ENCODE measurements around the gene BOK. TPM values are rescaled to one million over a fixed set of nuclear protein-coding genes. Genes with fewer than 3 reads are reported as not detected.

The BOK gene
- total and polyA plus RNA-seq, 2 of the 4 experiments (the other 2 are of a cell fraction): 13.3 to 34.4 TPM

DNA sequence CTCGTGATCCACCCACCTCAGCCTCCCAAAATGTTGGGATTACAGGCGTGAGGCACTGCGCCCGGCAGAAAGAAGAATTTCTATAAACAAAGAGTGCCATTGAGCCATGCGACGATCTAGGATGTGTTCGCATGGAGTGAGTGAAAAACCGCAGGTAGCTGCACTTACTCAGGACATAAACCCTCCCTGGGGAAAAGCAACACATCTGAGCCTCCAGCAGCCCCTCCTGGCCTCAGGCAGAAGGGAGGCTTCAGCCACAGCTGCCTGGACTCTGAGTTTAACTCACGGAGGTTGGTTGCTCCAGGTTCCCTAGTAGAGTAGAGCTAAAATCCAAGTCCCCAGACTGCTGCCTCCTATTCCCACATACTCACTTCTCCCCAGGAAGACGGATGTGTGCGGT lies 38.9 kb upstream of the BOK start:
- TF ChIP-seq, protein P1, sequence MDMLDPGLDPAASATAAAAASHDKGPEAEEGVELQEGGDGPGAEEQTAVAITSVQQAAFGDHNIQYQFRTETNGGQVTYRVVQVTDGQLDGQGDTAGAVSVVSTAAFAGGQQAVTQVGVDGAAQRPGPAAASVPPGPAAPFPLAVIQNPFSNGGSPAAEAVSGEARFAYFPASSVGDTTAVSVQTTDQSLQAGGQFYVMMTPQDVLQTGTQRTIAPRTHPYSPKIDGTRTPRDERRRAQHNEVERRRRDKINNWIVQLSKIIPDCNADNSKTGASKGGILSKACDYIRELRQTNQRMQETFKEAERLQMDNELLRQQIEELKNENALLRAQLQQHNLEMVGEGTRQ (IDR thresholded peaks at IDR 0.05; ENCODE audit: low read depth, low read length): no peak
- TF ChIP-seq, protein P2, sequence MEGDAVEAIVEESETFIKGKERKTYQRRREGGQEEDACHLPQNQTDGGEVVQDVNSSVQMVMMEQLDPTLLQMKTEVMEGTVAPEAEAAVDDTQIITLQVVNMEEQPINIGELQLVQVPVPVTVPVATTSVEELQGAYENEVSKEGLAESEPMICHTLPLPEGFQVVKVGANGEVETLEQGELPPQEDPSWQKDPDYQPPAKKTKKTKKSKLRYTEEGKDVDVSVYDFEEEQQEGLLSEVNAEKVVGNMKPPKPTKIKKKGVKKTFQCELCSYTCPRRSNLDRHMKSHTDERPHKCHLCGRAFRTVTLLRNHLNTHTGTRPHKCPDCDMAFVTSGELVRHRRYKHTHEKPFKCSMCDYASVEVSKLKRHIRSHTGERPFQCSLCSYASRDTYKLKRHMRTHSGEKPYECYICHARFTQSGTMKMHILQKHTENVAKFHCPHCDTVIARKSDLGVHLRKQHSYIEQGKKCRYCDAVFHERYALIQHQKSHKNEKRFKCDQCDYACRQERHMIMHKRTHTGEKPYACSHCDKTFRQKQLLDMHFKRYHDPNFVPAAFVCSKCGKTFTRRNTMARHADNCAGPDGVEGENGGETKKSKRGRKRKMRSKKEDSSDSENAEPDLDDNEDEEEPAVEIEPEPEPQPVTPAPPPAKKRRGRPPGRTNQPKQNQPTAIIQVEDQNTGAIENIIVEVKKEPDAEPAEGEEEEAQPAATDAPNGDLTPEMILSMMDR (conservative IDR thresholded peaks at IDR 0.05; ENCODE audit: low read depth, low read length): no peak
- TF ChIP-seq CHD1 (IDR thresholded peaks at IDR 0.05; ENCODE audit: low read depth, low read length): no peak
- no peak for TF ChIP-seq MAZ (IDR thresholded peaks at IDR 0.05; ENCODE audit: borderline replicate concordance, low read depth, low read length)
- no peak for TF ChIP-seq SMC3 (IDR thresholded peaks at IDR 0.05; ENCODE audit: low read depth, low read length)
- TF ChIP-seq RCOR1 (IDR thresholded peaks at IDR 0.05; ENCODE audit: insufficient replicate concordance, low read length): no peak
- TF ChIP-seq RFX5 (IDR thresholded peaks at IDR 0.05; ENCODE audit: low read depth, low read length): no peak
- TF ChIP-seq, protein P3, sequence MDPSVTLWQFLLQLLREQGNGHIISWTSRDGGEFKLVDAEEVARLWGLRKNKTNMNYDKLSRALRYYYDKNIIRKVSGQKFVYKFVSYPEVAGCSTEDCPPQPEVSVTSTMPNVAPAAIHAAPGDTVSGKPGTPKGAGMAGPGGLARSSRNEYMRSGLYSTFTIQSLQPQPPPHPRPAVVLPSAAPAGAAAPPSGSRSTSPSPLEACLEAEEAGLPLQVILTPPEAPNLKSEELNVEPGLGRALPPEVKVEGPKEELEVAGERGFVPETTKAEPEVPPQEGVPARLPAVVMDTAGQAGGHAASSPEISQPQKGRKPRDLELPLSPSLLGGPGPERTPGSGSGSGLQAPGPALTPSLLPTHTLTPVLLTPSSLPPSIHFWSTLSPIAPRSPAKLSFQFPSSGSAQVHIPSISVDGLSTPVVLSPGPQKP (IDR thresholded peaks at IDR 0.05; ENCODE audit: borderline replicate concordance, low read depth, low read length): no peak
- no peak for TF ChIP-seq BHLHE40 (IDR thresholded peaks at IDR 0.05; ENCODE audit: low read depth, low read length)
- TF ChIP-seq NFE2L2 (IDR thresholded peaks at IDR 0.05; ENCODE audit: low read depth, low read length): no peak
- no peak for TF ChIP-seq MAFK (IDR thresholded peaks at IDR 0.05; ENCODE audit: low read depth, low read length)
- CTCF ChIA-PET: no interaction called here
- intact Hi-C loops (cut with micrococcal nuclease): no loop called here

More for the DNA sequence above, 38.9 kb upstream of the BOK start:
- Histone ChIP-seq H4K5ac (ENCODE audit: low read depth, low read length) (no peak overlapping the region), H4K91ac (ENCODE audit: insufficient read depth, low read depth, low read length) (no peak overlapping the region), H2BK120ac (ENCODE audit: low read depth, low read length) (no peak overlapping the region), H3K14ac (replicated peaks; ENCODE audit: low read depth, low read length) (no peak overlapping the region), H2AFZ (replicated peaks; ENCODE audit: low read length, poor library complexity) (no peak overlapping the region), H3K4ac (ENCODE audit: low read depth, low read length) (no peak overlapping the region), H3K4me2 (ENCODE audit: low read depth, low read length) (no peak overlapping the region), H3K36me3 (ENCODE audit: control insufficient read depth, insufficient read depth, low read length) (no peaks in the 10 kb centered on the region), H3K18ac (ENCODE audit: low read depth, low read length) (no peak overlapping the region), H4K20me1 (ENCODE audit: insufficient read depth, low read length) (no peaks in the 10 kb centered on the region), H3K4me3 (ENCODE audit: insufficient read depth, low read depth, low read length) (no peak overlapping the region), H3K27ac (ENCODE audit: insufficient read depth, low read length) (no peak overlapping the region), H2AK5ac (ENCODE audit: low read depth, low read length) (no peak overlapping the region), H3K4me1 (ENCODE audit: control insufficient read depth, insufficient read depth, low read length) (no peaks in the 10 kb centered on the region), H2BK20ac (ENCODE audit: low read depth, low read length) (no peak overlapping the region), H3K9ac (ENCODE audit: low read depth, low read length) (no peak overlapping the region), H2BK5ac (ENCODE audit: low read depth, low read length, poor library complexity, severe bottlenecking) (no peak overlapping the region), H3K79me1 (ENCODE audit: low read depth in 1 of 2, low read length in 2 of 2) (no peaks in the 10 kb centered on the region), H2BK15ac (ENCODE audit: low read depth, low read length) (no peak overlapping the region), H3K9me1 (ENCODE audit: insufficient read depth, low read length) (peaks cover 9% of the 10 kb centered on the region; the same call in 1 of the 2 replicates), H2AK9ac (replicated peaks; ENCODE audit: low read depth, low read length, poor library complexity) (no peak overlapping the region), H3K9me3 (ENCODE audit: control insufficient read depth, insufficient read depth, low read length) (no peaks in the 10 kb centered on the region), H3K27me3 (ENCODE audit: control insufficient read depth, insufficient read depth, low read length) (no peaks in the 10 kb centered on the region; the same call in 1 of the 2 replicates), H3K56ac (ENCODE audit: extremely low read depth, insufficient read depth, low read length) (no peak overlapping the region), H4K8ac (ENCODE audit: low read depth in 2 of 2, low read length in 2 of 2) (no peak overlapping the region), H3K23ac (ENCODE audit: low read depth, low read length) (no peak overlapping the region)
- DNase-seq: no peak
- dilution Hi-C loops (cut with HindIII; ENCODE audit: low sequenced_read_pairs, unreplicated experiment): no loop called here
- POLR2A ChIA-PET (ENCODE audit: unreplicated experiment): no interaction called here
- BruUV-seq (replicated peaks): no TSS peak
- 60% methylated on average over 3 of the region's 11 CpGs; no CpG with 5 or more reads in 1 of the 2 experiments for WGBS, 2 experiments (ENCODE audit: extremely low coverage in 2 of 2, insufficient read length in 1 of 2)
- ATAC-seq (ENCODE audit: low read depth): no peak
- in situ Hi-C loops (cut with MboI; ENCODE audit: low sequenced_read_pairs): no loop called here
